GM12864 (cell line): ENCODE data around the gene BICDL1.

Experiments
- DNase-seq: peaks from one replicate; pipeline ENCODE4 v3.0.0-alpha.2; 2011; ENCODE audit warnings: low read depth
- H3K4me3 ChIP-seq: 2 replicates; pipeline ENCODE4 v1.5.1; 2011; ENCODE audit warnings: mild to moderate bottlenecking, low read depth, low read length, control low read depth
- CTCF ChIP-seq: IDR thresholded peaks from 2 replicates; pipeline ENCODE4 v1.5.1; 2011; ENCODE audit warnings: low read depth, mild to moderate bottlenecking, moderate library complexity, low read length, control low read depth, inconsistent platforms; ENCODE audit errors: missing control alignments

Gene BICDL1

GRCh38 chr12:120109570-120110267, 120.7 kb downstream of the BICDL1 start:
- no peak for DNase-seq
- H3K4me3 ChIP-seq = no peak overlapping the region
- TF ChIP-seq CTCF = no peak

- peak overlapping the region; percentile 5 for H3K4me3 ChIP-seq
- DNase-seq = no peak
Observed at GRCh38 chr12:120110550-120111501, 121.8 kb downstream of the BICDL1 start.

GRCh38 chr12:120115066-120115465, 126.0 kb downstream of the BICDL1 start:
- H3K4me3 ChIP-seq = peak overlapping the region; percentile 91
- DNase-seq = no peak
- TF ChIP-seq CTCF = no peak

More at GRCh38 chr12:120110550-120111501, 121.8 kb downstream of the BICDL1 start:
- no peak for TF ChIP-seq CTCF

GRCh38 chr12:120115692-120116440, 126.8 kb downstream of the BICDL1 start:
- peak overlapping the region; percentile 91 for H3K4me3 ChIP-seq
- no peak for DNase-seq
- TF ChIP-seq CTCF = no peak

- peak within 1 kb of the TSS; percentile 91 for H3K4me3 ChIP-seq
- TF ChIP-seq CTCF = no peak
- no peak for DNase-seq
Observed at GRCh38 chr12:120116441-120116791, 127.4 kb downstream of the BICDL1 start, which contains the start of gene RAB35. RAB35 (minus strand) TSS chr12:120116753; CDS start chr12:120116650, 103 bp downstream.

- peak; percentile 66 for DNase-seq
- TF ChIP-seq CTCF = no peak
- peak overlapping the region; percentile 91 for H3K4me3 ChIP-seq
Observed at GRCh38 chr12:120116792-120117651, 128.0 kb downstream of the BICDL1 start.
